ENCODE results near the gene AQP1. TPM values are rescaled to one million over a fixed set of nuclear protein-coding genes. Genes with fewer than 3 reads are reported as not detected.

AQP1 gene
- total RNA-seq, 1 experiment from 2014 or later: 0.15 TPM

GRCh38 chr7:30968747-30969603 is 57.3 kb downstream of the AQP1 start:
- no CpG with 5 or more reads among the region's 7 CpGs for WGBS (ENCODE audit: extremely low coverage, insufficient read length, low lambda C conversion rate)
- H4K8ac ChIP-seq (replicated peaks; ENCODE audit: insufficient read length, low read depth, low read length): no peak overlapping the region
- no peak overlapping the region for H3K23ac ChIP-seq (ENCODE audit: insufficient read length, low read depth, low read length)
- H2BK20ac ChIP-seq (ENCODE audit: low read depth, low read length, poor library complexity, severe bottlenecking): no peak overlapping the region
- no peak for TF ChIP-seq CTCF (conservative IDR thresholded peaks at IDR 0.05)
- H2AFZ ChIP-seq (ENCODE audit: low read length): no peak overlapping the region
- no peak overlapping the region for H2AK5ac ChIP-seq (ENCODE audit: insufficient read length, low read length)
- no peak overlapping the region for H3K27ac Mint-ChIP-seq
- no peaks in the 10 kb centered on the region for H3K79me1 ChIP-seq (ENCODE audit: insufficient read depth, low read depth, low read length, poor library complexity, severe bottlenecking)
- no peak overlapping the region for H3K14ac ChIP-seq (ENCODE audit: insufficient read depth, low read length)
- H3K4ac ChIP-seq (ENCODE audit: low read depth, low read length): no peak overlapping the region
- no peaks in the 10 kb centered on the region; the same call in 1 of the 2 replicates for H3K4me1 ChIP-seq (ENCODE audit: insufficient read depth, low read length)
- H3K9me3 Mint-ChIP-seq: no peaks in the 10 kb centered on the region
- H3K18ac ChIP-seq (ENCODE audit: insufficient read length, low read depth, low read length): no peak overlapping the region
- H3K27me3 Mint-ChIP-seq (ENCODE audit: low read depth): peaks cover 41% of the 10 kb centered on the region
- H3K79me2 ChIP-seq (ENCODE audit: insufficient read depth, low read length): no peaks in the 10 kb centered on the region
- H4K20me1 ChIP-seq (ENCODE audit: control insufficient read depth, insufficient read depth, insufficient read length): no peaks in the 10 kb centered on the region
- H2BK15ac ChIP-seq (ENCODE audit: low read depth, low read length): no peak overlapping the region
- no peaks in the 10 kb centered on the region for H3K27me3 ChIP-seq (ENCODE audit: insufficient read depth, low read length)
- peaks cover 12 to 20% of the 10 kb centered on the region in 2 experiments for H3K4me1 Mint-ChIP-seq
- no peak overlapping the region for H3K4me3 Mint-ChIP-seq
- H3K9me3 ChIP-seq (ENCODE audit: control insufficient read depth, low read depth, low read length): no peaks in the 10 kb centered on the region
- H3K9ac ChIP-seq (ENCODE audit: extremely low read depth, insufficient read length, low read length): no peak overlapping the region
- no peak overlapping the region for H4K5ac ChIP-seq (ENCODE audit: insufficient read length, low read depth, low read length)
- H3K56ac ChIP-seq (ENCODE audit: insufficient read length, low read depth, low read length): no peak overlapping the region
- no peak overlapping the region for H4K91ac ChIP-seq (ENCODE audit: insufficient read length, low read depth, low read length)
- H2BK12ac ChIP-seq (ENCODE audit: insufficient read length, low read depth, low read length): no peak overlapping the region
- no peak overlapping the region for H3T11ph ChIP-seq (ENCODE audit: low read length)
- H2BK5ac ChIP-seq (ENCODE audit: insufficient read length, low read length): no peak overlapping the region
- H3K23me2 ChIP-seq (ENCODE audit: insufficient read length, low read depth, low read length, poor library complexity, severe bottlenecking): no peaks in the 10 kb centered on the region
- H3K4me2 ChIP-seq (ENCODE audit: insufficient read depth, insufficient read length, low read length): no peak overlapping the region
- DNase-seq: no peak
- H2BK120ac ChIP-seq (ENCODE audit: low read depth, low read length, poor library complexity, severe bottlenecking): no peak overlapping the region
- no peaks in the 10 kb centered on the region; a peak in 1 of 7 replicates for H3K36me3 Mint-ChIP-seq (ENCODE audit: insufficient read depth in 1 of 3, low read depth in 3 of 3)
- no peak overlapping the region for H3K27ac ChIP-seq (ENCODE audit: insufficient read length, low read depth, low read length)

Data from H9 (cell line).